NCI-H345 (cell line): Measurements from ENCODE around the gene OR51Q1.
A peak's percentile ranks its signal among the peaks of the same experiment; 100 is the strongest.

Experiments
- DNase-seq: peaks from one replicate; lab custom pipeline; 2025; lab: John Stamatoyannopoulos, UW

OR51Q1 gene, protein sequence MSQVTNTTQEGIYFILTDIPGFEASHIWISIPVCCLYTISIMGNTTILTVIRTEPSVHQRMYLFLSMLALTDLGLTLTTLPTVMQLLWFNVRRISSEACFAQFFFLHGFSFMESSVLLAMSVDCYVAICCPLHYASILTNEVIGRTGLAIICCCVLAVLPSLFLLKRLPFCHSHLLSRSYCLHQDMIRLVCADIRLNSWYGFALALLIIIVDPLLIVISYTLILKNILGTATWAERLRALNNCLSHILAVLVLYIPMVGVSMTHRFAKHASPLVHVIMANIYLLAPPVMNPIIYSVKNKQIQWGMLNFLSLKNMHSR

DNA sequence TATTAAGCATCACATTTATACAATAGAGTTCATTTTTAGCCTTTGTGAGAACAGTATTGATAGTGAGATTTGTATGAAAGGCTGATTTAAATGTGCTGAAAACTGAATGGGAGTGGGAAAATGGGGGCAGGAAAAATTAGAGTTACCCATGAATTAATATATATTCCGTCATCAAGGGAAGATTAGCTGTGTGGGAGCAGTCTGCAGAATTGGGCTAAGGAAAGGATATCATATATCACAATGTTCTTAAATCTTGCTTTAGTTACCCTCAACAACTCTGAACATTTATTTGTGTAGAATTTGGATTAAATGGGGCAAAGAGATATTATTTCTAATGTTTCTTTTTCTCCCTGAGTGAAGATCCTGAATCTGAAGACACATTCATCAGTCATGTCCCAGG is at the start of gene OR51Q1:
Gene OR51Q1, plus strand, starts transcription at position 301 of the 400 bp plus-strand sequence. Its CDS starts 90 bp downstream, at position 391.
- DNase-seq, result no peak

DNA sequence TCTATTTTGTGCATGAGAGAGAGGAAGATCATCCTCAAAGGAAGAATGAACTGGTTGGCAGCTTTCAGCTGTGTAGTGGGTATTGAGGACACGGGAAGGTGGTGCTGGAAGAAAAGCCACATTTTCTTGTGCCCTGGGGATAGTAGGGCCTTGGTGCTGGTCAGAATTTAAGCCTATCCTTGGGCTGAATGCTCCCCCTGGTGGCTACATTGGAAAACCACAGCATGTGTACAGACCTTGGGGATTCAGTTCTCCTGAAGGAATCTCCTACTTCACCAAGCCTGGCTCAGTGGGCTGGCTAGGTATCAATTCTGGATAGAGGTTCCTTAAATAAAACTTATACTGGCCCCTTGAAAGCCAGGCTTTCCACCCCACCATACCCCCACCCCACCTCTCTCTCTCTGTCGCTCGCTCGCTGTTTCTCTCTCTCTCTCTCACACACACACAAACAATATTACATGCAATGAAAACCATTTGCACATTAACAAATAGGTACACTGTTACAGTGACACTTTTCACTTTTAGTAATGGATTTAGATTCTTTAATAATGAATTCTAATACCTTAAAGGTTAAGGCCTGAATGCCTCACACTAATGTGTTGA is 41.1 kb upstream of the OR51Q1 start:
- DNase-seq, result peak; percentile 64

DNA sequence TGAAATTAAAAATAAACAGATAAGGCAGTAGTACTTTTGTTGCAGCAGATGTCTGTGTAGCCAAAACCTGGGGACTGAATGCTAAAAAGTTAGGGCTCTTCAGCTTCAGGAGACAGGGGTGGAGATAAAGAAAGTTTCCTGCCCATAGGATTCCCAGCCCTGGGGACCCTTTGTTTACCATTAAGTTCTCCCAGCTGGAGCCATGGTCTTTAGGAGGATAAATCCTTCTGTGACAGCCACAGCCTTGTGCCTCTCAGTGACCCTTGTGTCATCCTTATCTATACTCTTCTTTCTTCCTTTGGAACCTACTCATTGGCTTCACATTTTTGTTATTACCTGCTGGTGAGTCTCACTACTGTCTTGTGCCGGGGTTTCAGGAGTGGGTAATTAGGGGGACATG is 38.3 kb upstream of the OR51Q1 start, which contains the start of gene OR51M1:
Gene OR51M1, plus strand, starts transcription at position 237 of the 400 bp plus-strand sequence. CDS start 5,587 bp downstream, outside the sequence.
- no peak for DNase-seq

DNA sequence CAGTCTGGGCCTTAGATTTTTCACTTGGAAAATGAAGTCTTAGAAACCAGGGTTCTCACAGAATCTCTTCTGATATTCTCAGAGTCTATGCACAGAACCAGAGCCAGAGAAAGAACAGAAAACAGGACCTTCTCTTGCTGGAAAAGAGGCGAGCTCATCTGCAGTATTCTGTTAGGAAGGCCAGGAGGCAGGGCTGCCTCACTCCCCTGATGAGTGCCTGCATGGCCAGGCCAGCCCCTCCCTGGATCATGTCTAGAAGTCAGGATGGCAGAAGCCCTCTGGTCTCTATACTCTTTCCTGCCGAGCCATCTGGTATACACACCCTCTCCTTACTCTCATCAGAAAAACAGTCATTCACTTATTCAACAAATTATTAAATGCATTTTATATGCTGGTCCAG is 37.6 kb upstream of the OR51Q1 start:
- DNase-seq, result no peak

DNA sequence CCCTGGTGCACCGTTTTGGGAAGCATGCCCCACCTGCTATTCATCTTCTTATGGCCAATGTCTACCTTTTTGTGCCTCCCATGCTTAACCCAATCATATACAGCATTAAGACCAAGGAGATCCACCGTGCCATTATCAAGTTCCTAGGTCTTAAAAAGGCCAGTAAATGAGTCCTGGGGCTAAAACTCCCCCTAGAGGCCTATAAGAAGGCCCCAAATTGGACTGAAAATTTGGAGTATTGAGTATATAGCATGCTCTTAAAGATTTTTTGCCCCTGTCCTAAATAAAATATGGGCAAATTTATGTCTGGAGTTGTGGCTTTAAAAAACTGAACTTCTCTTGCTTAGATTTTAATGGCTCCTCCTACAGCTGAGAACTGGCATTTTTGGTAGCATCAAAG is 31.7 kb upstream of the OR51Q1 start:
- no peak for DNase-seq

DNA sequence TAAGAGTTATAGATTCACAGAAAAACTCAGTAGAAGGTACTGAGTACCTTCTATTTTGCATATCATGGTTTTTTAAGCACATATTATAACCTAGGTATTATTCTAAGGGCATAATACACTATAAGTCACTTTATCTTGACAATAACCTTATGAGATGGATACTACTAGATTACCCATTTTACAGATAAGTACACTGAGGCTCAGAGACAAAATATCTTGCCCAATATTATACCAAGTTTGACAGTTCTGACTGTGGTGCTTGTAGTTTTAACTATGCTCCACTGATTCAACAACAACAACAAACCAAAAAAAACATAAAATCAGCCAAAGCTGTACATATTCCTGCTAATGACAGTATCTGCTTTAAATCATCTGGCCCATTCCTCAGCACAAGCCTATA is 27.8 kb upstream of the OR51Q1 start:
- DNase-seq, result no peak

DNA sequence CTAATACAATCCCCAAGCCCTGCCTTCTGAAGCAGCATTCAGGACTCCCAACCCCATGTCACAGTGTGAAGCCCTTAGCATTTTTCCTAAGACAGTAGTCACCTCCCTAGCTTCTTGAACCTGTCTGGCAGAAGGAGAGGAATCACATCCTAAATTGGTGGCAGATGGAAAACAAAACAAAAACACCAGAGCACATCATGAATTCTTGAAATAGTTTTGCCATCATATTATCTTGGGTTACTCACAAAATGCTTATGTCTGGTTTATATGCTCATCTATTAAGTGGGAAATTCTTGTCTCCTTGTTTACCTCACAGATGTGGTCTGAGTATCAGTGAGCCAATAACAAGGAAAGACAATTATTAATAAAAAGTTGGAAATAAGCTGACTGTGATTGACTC is 23.0 kb upstream of the OR51Q1 start:
- no peak for DNase-seq

DNA sequence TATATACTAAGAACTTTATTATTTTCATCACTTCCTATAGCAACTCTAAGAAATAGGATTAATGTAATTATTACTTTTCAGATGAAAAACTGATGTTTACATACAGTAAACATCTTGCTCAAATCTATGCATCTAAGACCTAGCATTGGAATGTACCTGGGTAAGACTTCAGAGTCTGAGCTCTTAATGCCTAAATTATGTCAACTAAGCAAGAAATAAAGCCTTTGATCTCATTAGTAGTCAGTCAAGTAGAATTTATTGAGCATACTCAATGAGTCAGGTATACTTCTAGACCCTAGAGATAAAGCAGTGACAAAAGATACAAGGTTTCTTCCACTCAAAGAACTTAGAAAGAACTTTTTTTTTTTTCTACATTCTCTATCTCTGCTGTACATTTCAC is 16.7 kb upstream of the OR51Q1 start:
- DNase-seq, result no peak

DNA sequence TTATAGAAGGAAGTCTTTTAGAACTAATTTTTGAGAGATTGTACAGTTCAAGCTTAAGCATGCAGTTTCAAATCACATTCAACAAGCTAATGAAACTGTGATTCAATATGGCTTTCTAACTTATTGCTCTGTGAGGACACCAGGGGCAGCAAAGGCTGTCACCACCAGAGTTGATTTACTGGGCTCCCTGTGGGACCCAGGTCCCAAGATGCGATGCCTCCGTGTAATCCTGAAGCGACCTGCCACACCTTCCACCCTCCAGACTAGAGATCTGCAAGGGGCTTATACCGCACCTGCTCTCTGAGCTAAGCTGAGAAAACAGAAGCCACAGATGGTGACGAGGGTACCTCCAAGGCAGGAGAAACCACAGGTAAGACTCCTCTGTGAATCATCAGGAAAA is 918 bp upstream of the OR51Q1 start:
- no peak for DNase-seq

DNA sequence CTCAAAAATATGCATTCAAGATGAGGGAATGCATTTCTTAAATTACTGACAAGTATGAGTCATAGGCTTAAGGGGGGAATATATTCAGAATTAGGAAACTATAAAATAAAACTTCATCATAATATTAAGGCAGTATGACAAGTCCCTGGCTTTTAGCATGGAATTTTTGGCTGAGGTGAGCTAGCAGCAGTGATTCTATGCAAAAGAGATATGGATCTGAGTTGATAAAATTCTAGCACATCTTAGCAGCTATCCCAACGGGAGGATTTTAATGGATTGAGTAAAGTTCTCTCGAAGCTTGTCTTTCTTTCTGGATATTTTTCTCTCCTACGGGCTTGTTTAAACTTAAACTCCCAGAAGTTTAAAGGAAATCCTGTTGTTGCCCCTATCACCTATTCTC is 1.2 kb downstream of the OR51Q1 start:
- no peak for DNase-seq

DNA sequence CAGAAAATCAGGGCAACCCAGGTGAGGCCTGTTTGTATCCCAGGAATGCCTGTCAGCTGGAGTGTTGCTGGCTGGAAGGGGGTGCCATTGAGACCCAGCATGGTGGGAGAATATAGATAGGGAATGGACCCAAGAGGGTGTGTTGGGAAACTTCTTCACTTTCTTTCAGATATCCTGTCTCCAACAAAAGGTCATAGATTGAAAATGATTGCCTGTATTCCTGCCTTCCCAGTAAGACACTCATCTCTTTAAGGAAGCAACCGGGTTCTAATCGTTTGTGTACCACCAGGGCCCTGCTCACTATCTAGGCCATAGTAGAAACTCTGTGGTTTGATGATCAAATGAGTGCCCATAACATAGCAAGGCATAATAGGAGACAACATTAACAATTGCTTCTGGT is 19.5 kb downstream of the OR51Q1 start, which contains the start of gene OR51I1:
Gene OR51I1, minus strand, starts transcription at position 101 of the 400 bp plus-strand sequence. Its CDS starts 0 bp downstream, at position 101.
- DNase-seq, result no peak

DNA sequence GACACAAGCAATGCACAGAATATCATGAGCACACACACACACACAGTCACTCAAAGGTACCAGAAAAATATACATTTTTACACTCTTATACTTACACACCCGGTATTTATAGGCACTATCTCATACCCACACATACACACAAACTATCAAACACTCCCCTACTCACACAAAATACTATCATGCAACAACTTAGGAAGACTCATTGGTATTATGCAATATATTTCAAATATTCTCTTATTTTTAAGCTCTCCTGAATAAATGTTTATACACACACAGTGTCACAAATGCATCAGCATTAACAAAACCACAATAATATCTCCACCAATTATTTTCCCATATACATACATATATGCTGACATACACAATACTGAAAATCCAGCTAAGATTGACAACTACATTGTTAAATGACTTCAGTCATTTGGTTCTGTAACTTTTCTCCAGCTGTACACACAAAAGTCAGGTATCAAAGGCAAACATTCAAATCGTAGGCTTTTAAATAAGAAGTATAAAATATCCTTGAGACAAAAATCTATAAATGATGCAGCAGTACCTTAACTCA is 22.0 kb downstream of the OR51Q1 start:
- no peak for DNase-seq

DNA sequence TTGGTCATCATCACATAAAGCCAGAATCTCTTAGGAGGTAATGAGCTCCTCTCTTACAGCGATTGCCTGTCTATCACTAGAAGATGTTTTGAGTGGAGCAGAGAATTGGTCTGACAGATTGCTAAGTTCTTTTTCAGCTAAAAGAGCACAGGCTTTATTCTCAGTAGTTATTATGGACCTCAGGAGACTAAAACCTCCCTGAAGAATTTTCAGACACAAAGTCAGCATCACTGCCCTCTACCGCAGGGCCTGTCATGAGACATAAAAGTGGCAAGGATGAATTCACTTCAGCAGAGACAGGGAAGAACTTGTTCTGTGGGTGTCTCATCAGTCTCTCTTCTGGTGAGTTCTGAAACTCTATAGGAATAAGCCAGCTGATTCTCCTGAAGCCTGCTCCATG is 27.1 kb downstream of the OR51Q1 start, which contains the start of gene OR51I2:
Gene OR51I2, plus strand, starts transcription at position 301 of the 400 bp plus-strand sequence. CDS start 4,166 bp downstream, outside the sequence.
- no peak for DNase-seq

DNA sequence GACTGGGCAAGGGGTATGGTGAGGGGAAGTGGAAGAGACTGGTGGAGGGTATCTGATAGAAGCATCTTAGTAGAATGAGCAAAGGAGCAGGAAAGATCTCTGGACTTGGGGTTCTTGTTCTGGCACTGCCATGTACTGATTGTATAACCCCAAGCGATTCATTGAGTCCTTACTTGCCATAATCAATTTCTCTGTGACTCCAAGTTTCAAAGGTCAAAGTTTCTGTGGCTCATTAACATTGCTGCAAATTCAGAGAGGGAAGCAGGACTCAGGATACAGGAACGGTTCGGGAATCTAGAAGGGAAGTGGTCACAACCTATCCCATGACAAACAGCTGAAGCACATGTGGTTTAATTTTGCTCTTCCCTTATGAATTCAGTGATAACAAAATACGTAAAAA is 27.5 kb downstream of the OR51Q1 start:
- DNase-seq, result no peak

DNA sequence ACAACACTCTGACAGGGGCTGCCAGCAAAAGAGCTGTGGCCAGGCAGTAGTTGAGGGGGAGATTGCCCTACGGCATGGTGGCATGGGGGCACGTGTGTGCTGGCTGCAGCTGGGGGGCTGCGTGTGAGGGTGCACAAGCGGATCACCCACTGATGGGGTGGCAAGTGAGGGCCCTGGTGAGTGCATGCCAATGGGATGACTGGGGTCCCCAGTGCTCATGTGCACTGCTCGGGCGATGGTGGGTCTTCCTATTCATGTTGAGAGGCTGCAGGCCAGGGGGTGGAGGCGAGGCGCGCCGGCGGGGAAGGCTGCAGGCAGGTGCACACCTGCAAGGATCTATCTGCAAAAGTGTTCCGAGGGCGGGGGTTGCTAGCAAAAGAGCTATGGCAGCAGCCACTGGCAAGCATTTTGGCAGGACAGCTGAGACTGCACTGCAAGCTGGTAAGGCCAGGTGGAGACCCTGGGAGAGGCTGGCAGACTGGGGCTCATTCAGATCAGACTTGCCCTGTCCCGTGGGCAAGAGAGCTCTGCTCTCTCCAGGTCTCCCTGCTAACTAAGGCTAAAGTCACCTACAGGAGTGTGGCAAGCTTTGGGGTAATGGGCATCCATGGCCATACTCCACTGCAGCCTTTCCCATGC is 39.2 kb downstream of the OR51Q1 start:
- DNase-seq, result no peak

DNA sequence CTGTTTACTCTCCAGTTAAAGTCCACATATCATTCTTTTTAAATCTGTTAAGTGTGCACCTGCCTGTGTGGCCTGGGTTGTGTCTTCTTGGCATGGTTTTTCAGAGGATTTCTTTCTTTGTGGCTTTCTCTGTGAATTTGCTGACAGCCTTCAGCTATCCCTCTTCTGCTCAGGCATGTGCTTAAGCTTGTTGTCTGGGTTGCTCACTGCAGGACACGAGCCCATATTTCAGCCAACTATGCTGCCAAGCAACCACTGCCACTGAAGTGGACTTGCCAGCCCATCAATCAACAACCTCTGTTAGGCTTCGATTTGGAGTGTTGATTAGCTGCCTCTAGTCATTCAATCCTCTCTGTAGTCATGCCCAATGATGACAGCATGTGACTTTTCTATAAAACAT is 45.6 kb downstream of the OR51Q1 start:
- DNase-seq, result no peak
